Mucosa of stomach (tissue), 1 donor: Measurements from ENCODE around the gene SERPINA5.

Experiments
- H3K27me3 ChIP-seq: one replicate; pipeline ENCODE4 v1.7.0; 2013; ENCODE audit warnings: mild to moderate bottlenecking, low read length; ENCODE audit not compliant: control insufficient read depth, insufficient read depth
- H3K36me3 ChIP-seq: one replicate; pipeline ENCODE4 v1.7.0; 2013; ENCODE audit warnings: low read length; ENCODE audit not compliant: control insufficient read depth, insufficient read depth
- H3K4me1 ChIP-seq: one replicate; pipeline ENCODE4 v1.7.0; 2013; ENCODE audit warnings: mild to moderate bottlenecking, low read length; ENCODE audit not compliant: control insufficient read depth, insufficient read depth
- H3K4me3 ChIP-seq: one replicate; pipeline ENCODE4 v1.7.0; 2013; ENCODE audit warnings: low read length
- H3K9ac ChIP-seq: one replicate; pipeline ENCODE4 v1.7.0; 2013; ENCODE audit warnings: mild to moderate bottlenecking, low read length, moderate library complexity
- H3K9me3 ChIP-seq: one replicate; pipeline ENCODE4 v1.7.0; 2013; ENCODE audit warnings: mild to moderate bottlenecking, low read length, moderate library complexity; ENCODE audit not compliant: control insufficient read depth
- donor health status: Pancreatic carcinoma.

SERPINA5 gene, protein sequence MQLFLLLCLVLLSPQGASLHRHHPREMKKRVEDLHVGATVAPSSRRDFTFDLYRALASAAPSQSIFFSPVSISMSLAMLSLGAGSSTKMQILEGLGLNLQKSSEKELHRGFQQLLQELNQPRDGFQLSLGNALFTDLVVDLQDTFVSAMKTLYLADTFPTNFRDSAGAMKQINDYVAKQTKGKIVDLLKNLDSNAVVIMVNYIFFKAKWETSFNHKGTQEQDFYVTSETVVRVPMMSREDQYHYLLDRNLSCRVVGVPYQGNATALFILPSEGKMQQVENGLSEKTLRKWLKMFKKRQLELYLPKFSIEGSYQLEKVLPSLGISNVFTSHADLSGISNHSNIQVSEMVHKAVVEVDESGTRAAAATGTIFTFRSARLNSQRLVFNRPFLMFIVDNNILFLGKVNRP

DNA sequence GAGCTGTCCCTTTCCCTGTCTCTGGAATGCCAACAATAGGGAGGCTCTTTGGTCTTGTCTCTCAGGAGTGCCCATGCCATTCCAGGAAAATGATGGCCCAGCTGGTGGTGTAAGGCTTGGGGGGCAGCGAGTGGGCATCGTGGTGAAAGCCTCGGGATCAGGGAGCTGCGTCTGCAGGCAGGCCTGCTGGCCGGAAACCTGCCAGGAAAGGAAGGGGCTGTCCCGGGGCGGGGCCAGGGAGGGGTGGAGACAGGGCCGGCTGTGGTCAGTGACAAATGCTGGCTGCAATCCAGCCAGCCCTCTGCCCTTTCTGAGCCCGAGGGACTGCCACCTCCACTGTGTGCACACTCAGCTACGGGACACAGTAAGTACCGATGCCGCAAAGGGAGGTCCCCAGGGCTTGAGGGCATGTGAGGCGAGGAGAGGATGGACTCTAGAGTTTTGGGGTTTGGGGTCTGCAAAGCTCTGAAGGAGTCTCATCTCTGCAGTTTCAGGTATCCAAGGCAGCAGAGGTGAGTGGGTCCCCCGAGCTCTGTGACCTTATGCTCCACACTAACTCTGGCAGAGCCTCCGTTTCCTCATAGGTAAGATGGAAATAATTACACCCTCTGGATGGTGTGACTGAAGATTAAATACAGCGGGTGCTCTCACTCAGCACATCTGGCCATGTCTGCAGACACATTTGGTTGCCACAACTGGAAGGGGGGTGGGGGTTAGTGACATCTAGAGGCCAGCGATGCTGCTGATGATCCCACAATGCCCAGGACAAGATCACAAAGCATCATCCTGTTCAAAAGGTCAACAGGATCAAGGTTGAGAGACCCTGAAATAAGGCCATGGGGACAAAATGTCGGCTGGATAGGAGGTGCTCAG lies at the start of gene SERPINA5:
Gene SERPINA5, plus strand, starts transcription at position 300 of the 873 bp plus-strand sequence. CDS start 5,937 bp downstream, outside the sequence.
- H3K9ac ChIP-seq: no peak within 1 kb of the TSS
- no peaks in the 10 kb centered on the region for H3K36me3 ChIP-seq
- no peak within 1 kb of the TSS for H3K4me3 ChIP-seq
- no peaks in the 10 kb centered on the region for H3K4me1 ChIP-seq
- H3K27me3 ChIP-seq: no peaks in the 10 kb centered on the region
- H3K9me3 ChIP-seq: no peaks in the 10 kb centered on the region

DNA sequence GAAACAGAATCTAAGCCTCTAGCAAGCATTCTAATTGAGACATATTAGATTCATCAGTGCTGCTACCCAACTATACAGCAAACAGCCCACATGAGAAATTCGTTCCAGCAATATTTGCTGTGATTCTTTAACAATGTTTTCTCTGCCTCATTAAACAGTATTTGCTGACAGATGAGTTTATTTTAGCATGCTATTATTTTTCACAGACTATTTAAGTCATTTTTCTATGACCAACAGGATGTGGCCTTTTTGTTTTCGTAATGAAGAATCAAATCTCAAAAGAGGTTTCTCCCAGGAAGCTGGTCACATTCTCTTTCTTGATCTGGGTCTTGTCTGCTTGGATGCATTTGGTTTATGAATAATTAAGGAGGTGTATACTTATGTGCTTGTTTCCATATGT lies 48.8 kb upstream of the SERPINA5 start:
- Histone ChIP-seq H3K27me3 (peaks cover 4% of the 10 kb centered on the region), H3K36me3 (no peaks in the 10 kb centered on the region)

DNA sequence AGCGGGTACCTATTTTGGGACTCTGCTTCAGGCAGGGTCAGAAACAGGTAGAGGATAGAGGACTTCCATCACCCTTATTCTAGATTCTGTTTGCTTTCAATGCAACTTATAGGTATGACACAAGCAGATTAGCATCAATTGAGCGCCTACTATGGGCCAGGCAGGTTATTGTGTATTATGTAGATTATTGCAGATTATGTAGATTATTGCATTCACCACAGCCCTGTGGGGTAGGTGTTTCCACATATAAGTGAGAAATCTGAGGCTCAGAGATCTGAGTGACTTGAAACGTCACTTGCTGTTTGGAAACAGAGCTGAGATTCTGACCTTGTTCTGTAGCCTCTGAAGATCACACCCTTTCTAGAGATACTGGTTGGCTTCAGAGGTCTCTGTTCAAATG lies 45.7 kb upstream of the SERPINA5 start:
- Histone ChIP-seq H3K9ac (no peak overlapping the region), H3K27me3 (peaks cover 4% of the 10 kb centered on the region)

More for the DNA sequence above, 48.8 kb upstream of the SERPINA5 start:
- no peak overlapping the region for H3K4me3 ChIP-seq
- no peaks in the 10 kb centered on the region for H3K4me1 ChIP-seq
- H3K9ac ChIP-seq: no peak overlapping the region
- no peaks in the 10 kb centered on the region for H3K9me3 ChIP-seq

DNA sequence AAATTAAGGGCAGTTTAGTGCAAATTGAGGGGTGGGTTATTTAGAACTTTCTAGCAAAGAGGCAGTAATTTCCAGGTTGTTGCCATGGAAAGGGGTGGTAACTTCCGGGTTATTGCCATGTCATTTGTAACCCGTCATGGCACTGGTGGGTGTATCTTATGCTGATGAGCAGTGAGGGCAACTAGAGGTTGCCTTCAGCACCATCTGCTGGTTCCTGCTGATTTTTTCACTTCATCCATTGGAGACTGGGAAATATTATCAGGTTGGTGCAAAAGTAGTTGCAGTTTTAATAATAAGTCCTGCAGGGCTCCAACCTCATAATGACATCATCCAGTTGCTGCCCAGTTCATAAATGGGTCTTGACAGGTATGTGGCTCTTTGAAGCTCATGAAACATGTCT lies 44.4 kb upstream of the SERPINA5 start:
- H3K9me3 ChIP-seq: no peaks in the 10 kb centered on the region
- no peaks in the 10 kb centered on the region for H3K4me1 ChIP-seq
- H3K9ac ChIP-seq: no peak overlapping the region
- no peak overlapping the region for H3K4me3 ChIP-seq
- H3K36me3 ChIP-seq: no peaks in the 10 kb centered on the region
- H3K27me3 ChIP-seq: peaks cover 4% of the 10 kb centered on the region

More for the DNA sequence above, 45.7 kb upstream of the SERPINA5 start:
- Histone ChIP-seq H3K4me1 (no peaks in the 10 kb centered on the region), H3K9me3 (no peaks in the 10 kb centered on the region), H3K36me3 (no peaks in the 10 kb centered on the region), H3K4me3 (no peak overlapping the region)

DNA sequence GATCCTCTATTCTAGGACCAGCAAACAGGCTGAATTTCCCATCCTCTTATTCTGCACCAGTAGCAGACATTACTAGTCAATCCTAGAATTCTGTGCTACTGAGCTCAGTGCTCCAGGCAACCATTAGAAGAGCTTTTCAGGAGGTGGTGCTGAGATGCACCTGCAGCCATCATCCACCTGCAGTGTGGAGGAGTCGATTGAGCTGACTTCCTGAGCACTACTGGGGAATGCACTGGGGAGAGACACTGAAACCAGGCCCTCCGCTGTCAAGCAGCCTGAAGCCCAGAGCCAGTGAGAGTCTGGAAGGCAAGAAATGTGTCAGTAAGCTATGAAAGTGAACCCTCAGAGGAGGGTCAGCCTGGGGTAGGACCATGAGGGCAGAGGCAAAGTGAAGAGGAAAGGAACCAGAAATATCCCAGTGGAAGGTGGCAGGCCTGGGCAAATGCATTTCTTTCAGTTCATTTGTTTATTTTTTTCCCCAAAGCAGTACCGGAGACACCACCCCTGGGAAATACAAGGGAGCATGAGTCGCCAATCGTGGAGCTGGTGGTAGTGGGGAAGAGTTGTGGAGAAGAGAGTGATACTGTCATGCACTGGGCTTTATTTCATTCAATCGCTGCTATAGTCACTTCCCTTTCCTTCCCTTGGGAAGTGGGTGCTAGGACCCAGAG lies 43.0 kb upstream of the SERPINA5 start:
- Histone ChIP-seq H3K36me3 (no peaks in the 10 kb centered on the region), H3K4me1 (no peaks in the 10 kb centered on the region), H3K9me3 (no peaks in the 10 kb centered on the region), H3K27me3 (peaks cover 4% of the 10 kb centered on the region), H3K4me3 (no peak overlapping the region), H3K9ac (no peak overlapping the region)

DNA sequence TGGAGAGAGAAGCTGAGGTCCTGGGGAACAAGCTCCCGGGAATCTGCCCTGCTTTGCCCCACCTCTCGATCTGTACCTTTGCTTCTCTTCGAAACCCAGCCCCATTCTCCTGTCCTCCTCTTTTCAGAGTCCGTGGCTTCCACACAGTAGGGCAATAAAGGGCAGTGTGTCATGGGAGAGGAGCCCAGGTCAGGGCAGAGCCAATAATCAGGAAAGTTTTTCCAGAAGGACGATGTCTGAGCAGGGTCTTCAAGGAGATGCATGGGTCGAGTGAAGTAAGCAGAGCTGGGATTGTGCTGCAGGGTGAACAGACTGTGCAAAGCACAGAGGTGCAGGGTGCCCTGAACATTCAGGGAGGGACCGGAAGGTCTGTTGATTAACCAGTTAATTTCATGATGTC lies 42.0 kb upstream of the SERPINA5 start:
- H3K9me3 ChIP-seq: no peaks in the 10 kb centered on the region
- no peak overlapping the region for H3K9ac ChIP-seq
- H3K36me3 ChIP-seq: no peaks in the 10 kb centered on the region
- H3K4me1 ChIP-seq: no peaks in the 10 kb centered on the region
- H3K27me3 ChIP-seq: peaks cover 4% of the 10 kb centered on the region
- no peak overlapping the region for H3K4me3 ChIP-seq

DNA sequence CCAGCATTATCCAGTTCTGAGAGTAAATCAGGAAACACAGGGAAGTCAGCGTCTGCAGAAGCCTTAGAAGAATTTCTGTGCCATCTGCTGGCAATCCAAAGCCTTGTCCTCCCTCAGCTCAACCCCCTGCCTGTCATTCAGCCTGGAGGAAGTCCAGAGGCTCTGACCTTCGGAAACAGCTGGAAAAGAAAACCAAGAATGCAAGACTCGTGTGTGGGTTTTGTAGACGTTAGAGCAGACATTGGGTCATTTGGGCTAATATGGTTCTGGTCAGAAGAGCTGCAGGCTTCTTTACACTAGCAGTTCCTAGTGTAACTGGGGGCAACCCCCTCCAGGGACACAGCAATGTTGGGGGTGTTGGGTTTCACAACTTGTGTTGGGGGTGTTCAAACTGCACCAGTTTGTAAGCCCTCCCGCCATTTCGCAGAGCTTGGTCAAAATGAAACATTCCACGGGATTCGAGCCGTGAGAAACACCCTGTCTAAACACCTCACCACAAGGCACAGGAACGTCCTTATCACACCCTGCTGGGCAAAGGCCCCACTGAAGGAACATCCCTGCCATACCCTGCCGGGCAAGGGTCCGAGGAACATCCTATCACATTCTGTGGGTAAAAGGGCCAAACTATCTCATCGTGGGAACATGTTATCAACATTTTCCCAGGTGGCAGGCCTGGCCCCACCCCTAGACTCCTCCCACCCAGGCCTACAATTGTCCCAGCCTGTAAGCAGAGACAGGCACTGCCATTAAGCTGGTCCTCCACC lies 41.0 kb upstream of the SERPINA5 start:
- Histone ChIP-seq H3K9me3 (no peaks in the 10 kb centered on the region), H3K27me3 (no peaks in the 10 kb centered on the region), H3K36me3 (no peaks in the 10 kb centered on the region), H3K9ac (no peak overlapping the region), H3K4me3 (no peak overlapping the region), H3K4me1 (no peaks in the 10 kb centered on the region)

DNA sequence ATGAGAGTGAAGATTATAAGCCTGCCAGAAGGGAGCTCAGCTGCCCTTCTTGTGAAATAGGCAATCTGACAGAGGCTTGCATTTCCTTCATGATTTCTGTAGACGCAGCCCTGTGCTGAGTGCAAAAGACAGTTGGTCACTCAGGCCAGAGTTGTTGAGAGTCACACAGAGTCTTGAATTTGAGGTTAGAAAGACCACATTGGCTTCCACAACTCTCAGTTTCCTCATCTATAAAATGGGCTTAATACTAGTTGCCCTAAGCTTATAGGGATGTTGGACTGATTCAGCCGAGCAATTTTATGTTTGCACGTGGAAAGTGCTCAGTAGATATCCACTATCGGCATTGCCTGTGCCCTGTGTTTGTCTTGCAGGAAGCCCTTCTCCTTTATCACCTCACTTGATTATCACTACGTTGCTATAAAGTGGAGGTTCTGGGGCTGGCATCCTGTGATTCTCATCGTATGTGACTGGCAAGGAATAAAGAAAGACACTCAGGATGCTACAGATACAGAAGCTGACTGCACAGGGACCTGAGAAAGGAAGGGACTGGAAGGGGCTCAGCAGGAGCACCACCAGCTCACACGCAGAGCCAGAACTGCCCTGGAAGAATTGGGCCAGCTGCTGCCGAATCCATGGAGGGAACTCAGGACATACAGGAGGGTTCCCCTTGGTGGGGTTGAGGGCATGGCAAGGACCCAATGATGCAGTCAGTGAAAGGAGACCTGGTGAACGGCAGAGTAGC lies 39.8 kb upstream of the SERPINA5 start:
- no peaks in the 10 kb centered on the region for H3K4me1 ChIP-seq
- H3K9me3 ChIP-seq: no peaks in the 10 kb centered on the region
- no peak overlapping the region for H3K4me3 ChIP-seq
- H3K36me3 ChIP-seq: no peaks in the 10 kb centered on the region
- H3K27me3 ChIP-seq: no peaks in the 10 kb centered on the region
- no peak overlapping the region for H3K9ac ChIP-seq

DNA sequence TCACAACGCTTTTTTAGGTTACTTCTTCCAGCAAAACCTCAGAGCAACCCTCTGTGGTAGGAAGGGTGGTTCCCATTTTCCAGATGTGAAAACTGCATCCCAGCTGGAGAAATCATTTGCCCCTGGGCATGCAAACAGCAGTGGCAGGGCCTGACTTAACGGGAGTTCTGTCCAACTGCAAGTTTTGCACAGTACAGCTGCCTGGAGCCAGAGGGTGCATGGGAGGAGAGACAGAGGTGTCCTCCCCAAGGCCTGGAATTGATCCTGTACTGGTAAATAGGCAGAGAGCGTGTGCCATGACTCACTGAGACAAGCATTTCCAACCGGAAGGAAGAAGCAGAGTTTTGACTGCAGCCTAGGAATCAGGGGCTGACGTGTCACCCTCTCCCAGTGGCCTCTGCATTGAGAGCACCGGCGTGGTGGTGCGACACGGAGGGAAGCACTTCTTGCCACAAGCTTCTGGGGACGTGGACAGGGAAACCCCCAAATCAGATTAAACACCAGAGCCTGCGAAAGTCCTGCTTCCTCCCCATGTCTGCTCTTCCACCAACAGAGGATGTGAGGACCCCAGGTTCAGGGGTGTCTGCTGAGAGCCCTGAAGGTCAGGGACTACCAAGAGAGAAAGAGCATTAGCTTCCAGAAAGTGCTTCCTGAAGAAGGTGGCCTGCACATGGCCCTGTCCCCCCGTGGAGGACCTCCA lies 39.0 kb upstream of the SERPINA5 start:
- Histone ChIP-seq H3K4me1 (no peaks in the 10 kb centered on the region), H3K9ac (no peak overlapping the region), H3K36me3 (no peaks in the 10 kb centered on the region), H3K4me3 (no peak overlapping the region), H3K27me3 (no peaks in the 10 kb centered on the region), H3K9me3 (no peaks in the 10 kb centered on the region)

DNA sequence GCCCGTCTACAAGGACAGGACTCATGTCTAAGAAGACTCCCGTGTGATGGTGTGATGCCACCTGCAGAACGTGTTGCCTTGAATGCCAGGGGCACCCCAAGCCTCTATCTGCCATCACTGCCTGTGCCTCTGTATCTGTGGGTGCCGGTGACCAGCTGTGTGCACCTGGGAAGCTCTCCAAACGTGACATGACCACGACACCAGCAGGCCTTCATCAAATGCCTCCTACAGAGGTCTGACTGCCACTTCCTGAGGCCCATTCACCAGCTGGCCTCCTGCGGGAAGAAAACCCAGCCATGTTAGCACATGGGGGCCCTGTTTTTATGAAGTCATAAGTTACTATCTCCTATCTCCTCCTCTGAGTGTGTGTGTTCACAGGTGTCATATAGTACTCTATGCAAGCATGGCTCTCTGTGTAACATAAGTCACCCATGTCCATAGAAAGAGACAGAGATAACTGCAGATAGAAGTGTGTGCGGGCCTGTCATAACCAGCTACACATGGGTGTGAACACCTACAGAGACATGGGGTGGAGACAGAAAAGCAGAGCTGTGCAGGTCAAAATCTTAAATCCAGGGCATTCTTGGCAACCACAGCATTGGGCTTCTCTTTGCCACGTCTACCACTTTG lies 38.3 kb upstream of the SERPINA5 start:
- no peaks in the 10 kb centered on the region for H3K27me3 ChIP-seq
- H3K9me3 ChIP-seq: no peaks in the 10 kb centered on the region
- H3K36me3 ChIP-seq: no peaks in the 10 kb centered on the region
- H3K9ac ChIP-seq: no peak overlapping the region
- no peaks in the 10 kb centered on the region for H3K4me1 ChIP-seq
- no peak overlapping the region for H3K4me3 ChIP-seq
